ENCODE measurements around the gene NPEPL1. TPM values are rescaled to one million over a fixed set of nuclear protein-coding genes. Genes with fewer than 3 reads are reported as not detected.
"Not testable (repeated sequence)": the region's sequence is repeated elsewhere in the genome, so short reads cannot be mapped to it uniquely, and the experiment has no call there.

NPEPL1 gene
- total RNA-seq, 2 experiments from 2014 or later = 15.4 to 17.1 TPM

DNA sequence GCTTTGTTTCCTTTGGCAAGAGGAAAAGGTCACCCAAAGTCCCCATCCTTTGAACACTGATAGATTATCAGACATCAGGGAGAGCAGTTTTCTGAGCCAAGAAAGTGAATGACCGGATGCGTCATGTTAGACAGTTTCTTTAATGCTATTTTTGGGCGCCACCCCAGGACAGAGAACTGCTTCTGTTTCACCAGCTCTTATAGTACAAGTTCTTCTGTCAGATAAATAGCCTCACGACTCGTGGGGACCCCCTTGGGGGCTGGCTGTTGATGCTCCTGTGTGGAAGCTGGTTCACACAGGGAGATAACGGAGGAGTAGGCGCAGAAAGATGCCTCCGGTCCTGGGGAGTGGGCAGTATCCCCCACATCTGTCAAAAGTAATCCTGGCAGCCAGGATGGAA, 54.6 kb downstream of the NPEPL1 start:
- Mint-ChIP-seq H3K27me3 (peaks cover 14% of the 10 kb centered on the region), H3K36me3 (ENCODE audit: low read depth) (no peaks in the 10 kb centered on the region), H3K4me1 (ENCODE audit: low read depth) (no peaks in the 10 kb centered on the region), H3K4me3 (no peak overlapping the region), H3K27ac (no peak overlapping the region), H3K9me3 (no peaks in the 10 kb centered on the region)
- CTCF ChIA-PET = no interaction called here
- POLR2A ChIA-PET = no interaction called here
- DNase-seq (no peak), ATAC-seq (no peak)
- TF ChIP-seq CTCF (IDR thresholded peaks at IDR 0.05) = no peak
- intact Hi-C loops (cut with micrococcal nuclease) = no loop called here

- DNase-seq = no peak
- Mint-ChIP-seq H3K4me1 (ENCODE audit: low read depth) (no peaks in the 10 kb centered on the region), H3K27ac (no peak overlapping the region), H3K9me3 (no peaks in the 10 kb centered on the region), H3K4me3 (no peak overlapping the region), H3K27me3 (peaks cover 9% of the 10 kb centered on the region), H3K36me3 (ENCODE audit: low read depth) (no peaks in the 10 kb centered on the region)
- POLR2A ChIA-PET = no interaction called here
- intact Hi-C loops (cut with micrococcal nuclease) = no loop called here
- TF ChIP-seq CTCF (IDR thresholded peaks at IDR 0.05) = no peak
- CTCF ChIA-PET = no interaction called here
- ATAC-seq = no peak
Measured at GRCh38 chr20:58748618-58749017, 56.0 kb downstream of the NPEPL1 start.

- Mint-ChIP-seq H3K27ac (no peak overlapping the region), H3K4me1 (ENCODE audit: low read depth) (no peaks in the 10 kb centered on the region), H3K9me3 (no peaks in the 10 kb centered on the region), H3K4me3 (no peak overlapping the region), H3K36me3 (ENCODE audit: low read depth) (no peaks in the 10 kb centered on the region), H3K27me3 (peaks cover 9% of the 10 kb centered on the region)
- no peak for TF ChIP-seq CTCF (IDR thresholded peaks at IDR 0.05)
- ATAC-seq = no peak
- intact Hi-C loops (cut with micrococcal nuclease) = no loop called here
- no peak for DNase-seq
- ChIA-PET POLR2A (no interaction called here), CTCF (no interaction called here)
Measured at GRCh38 chr20:58749098-58749769, 56.6 kb downstream of the NPEPL1 start.

DNA sequence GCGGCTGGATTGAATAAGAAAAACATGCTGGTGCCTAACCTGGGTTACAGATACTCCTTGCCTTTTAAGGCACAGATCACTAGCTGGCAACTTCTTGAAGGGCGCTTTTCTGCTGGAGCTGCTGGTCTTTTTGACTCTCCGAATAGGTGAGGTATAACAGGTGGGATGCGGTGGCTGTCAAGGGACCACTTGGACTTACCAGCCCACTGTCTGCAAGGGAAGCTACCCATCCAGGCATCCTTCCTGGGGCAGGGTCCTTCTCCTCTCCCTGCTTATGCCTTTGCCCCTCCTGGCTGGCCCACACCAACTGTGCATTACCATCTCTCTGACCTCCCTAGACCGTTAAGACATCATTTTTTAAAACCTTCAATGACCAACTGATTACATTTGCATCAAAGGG, 57.4 kb downstream of the NPEPL1 start:
- Mint-ChIP-seq H3K27me3 (peaks cover 11% of the 10 kb centered on the region), H3K36me3 (ENCODE audit: low read depth) (no peaks in the 10 kb centered on the region), H3K27ac (no peak overlapping the region), H3K4me3 (no peak overlapping the region), H3K4me1 (ENCODE audit: low read depth) (no peaks in the 10 kb centered on the region), H3K9me3 (no peaks in the 10 kb centered on the region)
- POLR2A ChIA-PET = no interaction called here
- no peak for ATAC-seq
- DNase-seq = no peak
- intact Hi-C loops (cut with micrococcal nuclease) = no loop called here
- CTCF ChIA-PET = no interaction called here
- TF ChIP-seq CTCF (IDR thresholded peaks at IDR 0.05) = no peak

GRCh38 chr20:58750706-58751105, 58.1 kb downstream of the NPEPL1 start:
- CTCF ChIA-PET; ATAC-seq; POLR2A ChIA-PET; DNase-seq; intact Hi-C loops (cut with micrococcal nuclease); H3K4me3 Mint-ChIP-seq; H3K36me3 Mint-ChIP-seq (ENCODE audit: low read depth); H3K4me1 Mint-ChIP-seq (ENCODE audit: low read depth); H3K27ac Mint-ChIP-seq; H3K9me3 Mint-ChIP-seq: not testable (repeated sequence)
- H3K27me3 Mint-ChIP-seq = peaks cover 11% of the 10 kb centered on the region

DNA sequence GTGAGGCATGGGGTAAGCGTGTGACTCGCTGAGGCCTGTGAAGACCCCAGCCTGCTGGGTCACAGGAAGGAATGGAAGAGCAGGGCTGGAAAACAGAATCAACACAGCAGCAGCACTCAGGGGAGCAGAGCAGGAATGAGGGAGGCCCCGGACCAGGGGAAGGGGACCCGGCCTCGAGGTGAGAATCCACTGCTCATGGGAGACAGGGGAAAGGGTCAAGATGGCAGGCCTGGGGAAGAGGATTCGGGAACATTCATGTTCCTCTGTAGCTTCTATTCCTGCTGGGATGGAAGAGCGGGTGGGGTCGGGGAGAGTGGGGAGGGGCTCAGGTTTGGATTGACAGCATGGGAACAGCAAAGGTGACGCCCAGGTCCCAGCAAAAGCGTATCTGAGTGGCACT, 59.4 kb downstream of the NPEPL1 start:
- ATAC-seq (no peak), DNase-seq (no peak)
- intact Hi-C loops (cut with micrococcal nuclease) = no loop called here
- peaks cover 5% of the 10 kb centered on the region for H3K27me3 Mint-ChIP-seq
- no peak for TF ChIP-seq CTCF (IDR thresholded peaks at IDR 0.05)
- H3K36me3 Mint-ChIP-seq (ENCODE audit: low read depth) = no peaks in the 10 kb centered on the region
- no peaks in the 10 kb centered on the region for H3K9me3 Mint-ChIP-seq
- ChIA-PET CTCF (no interaction called here), POLR2A (no interaction called here)
- H3K4me3 Mint-ChIP-seq = no peak overlapping the region
- H3K27ac Mint-ChIP-seq = no peak overlapping the region
- no peaks in the 10 kb centered on the region for H3K4me1 Mint-ChIP-seq (ENCODE audit: low read depth)
